CD8-positive, alpha-beta memory T cell (primary cell): ENCODE measurements around the gene PPP1CB. TPM values are rescaled to one million over a fixed set of nuclear protein-coding genes. Genes with fewer than 3 reads are reported as not detected.
A peak's percentile ranks its signal among the peaks of the same experiment; 100 is the strongest.

Experiments
- CTCF ChIA-PET: fragments of 350-600 bp; sonication (Branson Sonifier 250); formaldehyde crosslinking; loops from one replicate; lab custom pipeline; 2021; ENCODE audit warnings: antibody characterized with exemption; lab: Charles Lee
- POLR2A ChIA-PET: fragments of 350-600 bp; sonication (Branson Sonifier 250); formaldehyde crosslinking; loops from one replicate; lab custom pipeline; 2021; ENCODE audit warnings: antibody characterized with exemption; lab: Charles Lee
- DNase-seq, 5 donors: peaks; one replicate each; pipeline versions ENCODE4 v3.0.0 to v3.0.0-alpha.2; 2020 to 2022; ENCODE audit warnings: mixed read lengths in 1 of 5
- H3K27ac ChIP-seq: one replicate; pipeline ENCODE4 v1.7.0; 2013; ENCODE audit warnings: low read depth, mild to moderate bottlenecking, low read length, moderate library complexity
- H3K27me3 ChIP-seq: 2 replicates; pipeline ENCODE4 v1.7.0; 2013; ENCODE audit warnings: low read length, mild to moderate bottlenecking; ENCODE audit not compliant: insufficient read depth, poor library complexity, severe bottlenecking
- H3K36me3 ChIP-seq: 2 replicates; pipeline ENCODE4 v1.7.0; 2013; ENCODE audit warnings: mild to moderate bottlenecking, low read length, moderate library complexity; ENCODE audit not compliant: insufficient read depth
- H3K4me1 ChIP-seq: 2 replicates; pipeline ENCODE4 v1.7.0; 2013; ENCODE audit warnings: mild to moderate bottlenecking, low read length, moderate library complexity; ENCODE audit not compliant: insufficient read depth
- H3K4me3 ChIP-seq: 2 replicates; pipeline ENCODE4 v1.7.0; 2013; ENCODE audit warnings: mild to moderate bottlenecking, low read length
- H3K9me3 ChIP-seq: 2 replicates; pipeline ENCODE4 v1.7.0; 2013; ENCODE audit warnings: mild to moderate bottlenecking, low read length
- H3K27ac Mint-ChIP-seq, 8 donors: one replicate each; pipeline ENCODE4 v1.8.0; 2020 to 2021; ENCODE audit warnings: mixed read lengths in 8 of 8, mild to moderate bottlenecking in 6 of 8, inconsistent platforms in 3 of 8, moderate library complexity in 3 of 8
- H3K27me3 Mint-ChIP-seq, 2 donors: one replicate each; pipeline ENCODE4 v1.8.0; 2020 to 2021; ENCODE audit warnings: mixed read lengths in 2 of 2, mild to moderate bottlenecking in 1 of 2, moderate library complexity in 1 of 2
- H3K36me3 Mint-ChIP-seq, 3 donors: one replicate each; pipeline ENCODE4 v1.8.0; 2020 to 2021; ENCODE audit warnings: mixed read lengths in 3 of 3, inconsistent platforms in 1 of 3, mild to moderate bottlenecking in 1 of 3
- H3K4me1 Mint-ChIP-seq, 3 donors: one replicate each; pipeline ENCODE4 v1.8.0; 2020 to 2021; ENCODE audit warnings: mixed read lengths in 3 of 3, inconsistent platforms in 1 of 3, mild to moderate bottlenecking in 1 of 3
- H3K4me3 Mint-ChIP-seq, 7 donors: one replicate each; pipeline ENCODE4 v1.8.0; 2020 to 2021; ENCODE audit warnings: mixed read lengths in 7 of 7, mild to moderate bottlenecking in 6 of 7, moderate library complexity in 4 of 7, inconsistent platforms in 2 of 7
- H3K9me3 Mint-ChIP-seq, 5 donors: one replicate each; pipeline ENCODE4 v1.8.0; 2020 to 2022; ENCODE audit warnings: mixed read lengths in 5 of 5, mild to moderate bottlenecking in 3 of 5, moderate library complexity in 2 of 5, inconsistent platforms in 1 of 5
- polyA plus RNA-seq: library from polyadenylated mRNA; unstranded; fragments of 300-500 nt; fragmentation: Illumina TruSeq; gene quantifications from one replicate; pipeline ENCODE4 v1.2.3, GENCODE V29; 2021
- total RNA-seq, 2 experiments: library from RNA; stranded (reverse); gene quantifications; one replicate each; pipeline ENCODE4 v1.2.3, GENCODE V29; 2021

The PPP1CB gene
- total and polyA plus RNA-seq, 3 experiments from 2014 or later, result 95.4 to 214 (median 208) TPM

- H3K27ac ChIP-seq, result no peak overlapping the region
Observed at GRCh38 chr2:28710545-28710944, 41.1 kb upstream of the PPP1CB start.

GRCh38 chr2:28713577-28714298, 37.9 kb upstream of the PPP1CB start:
- Mint-ChIP-seq H3K27me3 (peaks cover 4 to 9% of the 10 kb centered on the region in 2 donors), H3K4me1 (no peaks in the 10 kb centered on the region), H3K36me3 (no peaks in the 10 kb centered on the region), H3K4me3 (no peak overlapping the region), H3K9me3 (no peaks in the 10 kb centered on the region), H3K27ac (no peak overlapping the region)
- DNase-seq, result no peak
- H3K27ac ChIP-seq, result no peak overlapping the region
- ChIA-PET POLR2A (no interaction called here), CTCF (no interaction called here)
- no peaks in the 10 kb centered on the region for H3K9me3 ChIP-seq
- H3K27me3 ChIP-seq, result no peaks in the 10 kb centered on the region
- H3K4me3 ChIP-seq, result no peak overlapping the region
- no peaks in the 10 kb centered on the region for H3K36me3 ChIP-seq
- no peaks in the 10 kb centered on the region for H3K4me1 ChIP-seq

More at GRCh38 chr2:28710545-28710944, 41.1 kb upstream of the PPP1CB start:
- Mint-ChIP-seq H3K4me3 (no peak overlapping the region), H3K9me3 (peaks cover 0 to 11% (median 4%) of the 10 kb centered on the region in 5 donors), H3K27ac (no peak overlapping the region), H3K36me3 (peaks cover 0 to 6% (median 3%) of the 10 kb centered on the region in 3 donors), H3K27me3 (no peaks in the 10 kb centered on the region), H3K4me1 (no peaks in the 10 kb centered on the region)
- CTCF ChIA-PET, result no interaction called here
- DNase-seq, result no peak
- H3K4me1 ChIP-seq, result no peaks in the 10 kb centered on the region
- H3K4me3 ChIP-seq, result no peak overlapping the region
- no peaks in the 10 kb centered on the region for H3K36me3 ChIP-seq
- no peaks in the 10 kb centered on the region for H3K27me3 ChIP-seq
- POLR2A ChIA-PET, result no interaction called here
- H3K9me3 ChIP-seq, result no peaks in the 10 kb centered on the region

- Histone ChIP-seq H3K4me1 (no peaks in the 10 kb centered on the region), H3K27me3 (no peaks in the 10 kb centered on the region), H3K9me3 (no peaks in the 10 kb centered on the region), H3K27ac (no peak overlapping the region), H3K36me3 (no peaks in the 10 kb centered on the region), H3K4me3 (no peak overlapping the region)
- no peaks in the 10 kb centered on the region for H3K9me3 Mint-ChIP-seq
- H3K27me3 Mint-ChIP-seq, result peaks cover 4 to 9% of the 10 kb centered on the region in 2 donors
- H3K4me3 Mint-ChIP-seq, result no peak overlapping the region
- no peaks in the 10 kb centered on the region for H3K36me3 Mint-ChIP-seq
- peak overlapping the region in 1 of 8 donors; percentile 2 for H3K27ac Mint-ChIP-seq
- ChIA-PET CTCF (no interaction called here), POLR2A (no interaction called here)
- H3K4me1 Mint-ChIP-seq, result no peaks in the 10 kb centered on the region
- no peak for DNase-seq
Observed at GRCh38 chr2:28716265-28716865, 35.3 kb upstream of the PPP1CB start.

GRCh38 chr2:28717339-28717758, 34.3 kb upstream of the PPP1CB start:
- peaks cover 4 to 9% of the 10 kb centered on the region in 2 donors for H3K27me3 Mint-ChIP-seq
- no peaks in the 10 kb centered on the region for H3K27me3 ChIP-seq
- POLR2A ChIA-PET, result no interaction called here
- H3K36me3 Mint-ChIP-seq, result no peaks in the 10 kb centered on the region
- H3K4me3 Mint-ChIP-seq, result no peak overlapping the region
- H3K36me3 ChIP-seq, result no peaks in the 10 kb centered on the region
- DNase-seq, result no peak
- H3K9me3 ChIP-seq, result no peaks in the 10 kb centered on the region
- H3K27ac ChIP-seq, result no peak overlapping the region
- H3K4me1 Mint-ChIP-seq, result no peaks in the 10 kb centered on the region
- H3K4me1 ChIP-seq, result no peaks in the 10 kb centered on the region
- CTCF ChIA-PET, result interaction anchor here (1.3 kb wide), 1 partner anchor 123 kb away, joined by 3 read pairs; no protein-coding TSS in a partner anchor
- peak overlapping the region in 1 of 8 donors; percentile 68 for H3K27ac Mint-ChIP-seq
- no peak overlapping the region for H3K4me3 ChIP-seq
- H3K9me3 Mint-ChIP-seq, result no peaks in the 10 kb centered on the region

GRCh38 chr2:28720345-28720744, 31.3 kb upstream of the PPP1CB start:
- H3K27me3 Mint-ChIP-seq, result peaks cover 5 to 9% of the 10 kb centered on the region in 2 donors
- Histone ChIP-seq H3K27me3 (no peaks in the 10 kb centered on the region), H3K9me3 (no peaks in the 10 kb centered on the region), H3K4me3 (no peak overlapping the region), H3K4me1 (no peaks in the 10 kb centered on the region), H3K27ac (no peak overlapping the region), H3K36me3 (no peaks in the 10 kb centered on the region)
- POLR2A ChIA-PET, result no interaction called here
- H3K9me3 Mint-ChIP-seq, result no peaks in the 10 kb centered on the region
- CTCF ChIA-PET, result no interaction called here
- no peak overlapping the region for H3K4me3 Mint-ChIP-seq
- H3K36me3 Mint-ChIP-seq, result no peaks in the 10 kb centered on the region
- H3K4me1 Mint-ChIP-seq, result no peaks in the 10 kb centered on the region
- H3K27ac Mint-ChIP-seq, result no peak overlapping the region
- DNase-seq, result no peak

GRCh38 chr2:28721601-28722191, 29.9 kb upstream of the PPP1CB start:
- POLR2A ChIA-PET, result no interaction called here
- H3K4me3 ChIP-seq, result no peak overlapping the region
- no peaks in the 10 kb centered on the region for H3K9me3 Mint-ChIP-seq
- peaks cover 5 to 6% of the 10 kb centered on the region in 2 donors for H3K27me3 Mint-ChIP-seq
- H3K27ac Mint-ChIP-seq, result peak overlapping the region in 1 of 8 donors; percentile 33
- no peaks in the 10 kb centered on the region for H3K27me3 ChIP-seq
- H3K4me1 ChIP-seq, result no peaks in the 10 kb centered on the region
- H3K36me3 Mint-ChIP-seq, result no peaks in the 10 kb centered on the region
- H3K36me3 ChIP-seq, result no peaks in the 10 kb centered on the region
- H3K27ac ChIP-seq, result no peak overlapping the region
- no peaks in the 10 kb centered on the region for H3K4me1 Mint-ChIP-seq
- CTCF ChIA-PET, result no interaction called here
- DNase-seq, result no peak
- no peak overlapping the region for H3K4me3 Mint-ChIP-seq
- no peaks in the 10 kb centered on the region for H3K9me3 ChIP-seq

GRCh38 chr2:28725021-28725711, 26.5 kb upstream of the PPP1CB start:
- H3K4me1 ChIP-seq, result no peaks in the 10 kb centered on the region
- H3K27me3 Mint-ChIP-seq, result peaks cover 0 to 1% of the 10 kb centered on the region in 2 donors
- H3K4me3 ChIP-seq, result no peak overlapping the region
- H3K27ac ChIP-seq, result no peak overlapping the region
- ChIA-PET POLR2A (no interaction called here), CTCF (interaction anchor here (0.6 to 1.9 kb wide), 3 partner anchors 11 to 131 kb away, joined by 3 to 5 read pairs (median 3); no protein-coding TSS in a partner anchor)
- H3K27ac Mint-ChIP-seq, result no peak overlapping the region
- no peak overlapping the region for H3K4me3 Mint-ChIP-seq
- no peaks in the 10 kb centered on the region for H3K9me3 Mint-ChIP-seq
- no peak for DNase-seq
- no peaks in the 10 kb centered on the region for H3K27me3 ChIP-seq
- no peaks in the 10 kb centered on the region for H3K36me3 ChIP-seq
- H3K36me3 Mint-ChIP-seq, result no peaks in the 10 kb centered on the region
- H3K4me1 Mint-ChIP-seq, result no peaks in the 10 kb centered on the region
- H3K9me3 ChIP-seq, result no peaks in the 10 kb centered on the region
